Right lobe of liver (tissue), 6 donors: ENCODE results near the gene FCGR2B. TPM values are rescaled to one million over a fixed set of nuclear protein-coding genes. Genes with fewer than 3 reads are reported as not detected.
"Not testable (repeated sequence)": the region's sequence is repeated elsewhere in the genome, so short reads cannot be mapped to it uniquely, and the experiment has no call there.

ENCODE experiments used
- ATAC-seq, 4 donors: fragments of 200-7000 bp; cut with Tn5 transposase; one replicate each; pipeline ENCODE4 v1.9.1; 2020; ENCODE audit warnings: mild to moderate bottlenecking in 4 of 4, moderate library complexity in 4 of 4
- DNase-seq, 3 donors: peaks; one replicate each; pipeline ENCODE4 v3.0.0-alpha.2; 2020
- H3K27ac ChIP-seq, 3 donors: fragments of 200-600 bp; one replicate each; pipeline ENCODE4 v1.8.0; 2022
- H3K27me3 ChIP-seq, 2 donors: fragments of 200-600 bp; one replicate each; pipeline ENCODE4 v1.8.0; 2022
- H3K36me3 ChIP-seq, 4 donors: fragments of 200-600 bp; sonication (generic) in 1 of 4; one replicate each; pipeline versions ENCODE4 v1.5.1 to v1.8.0; 2017 to 2022; ENCODE audit warnings: control low read depth in 1 of 4
- H3K4me1 ChIP-seq, 4 donors: fragments of 200-600 bp; sonication (generic) in 1 of 4; one replicate each; pipeline versions ENCODE4 v1.5.1 to v1.8.0; 2017 to 2022; ENCODE audit warnings: control low read depth in 1 of 4
- H3K4me3 ChIP-seq, 3 donors: fragments of 200-600 bp; one replicate each; pipeline ENCODE4 v1.8.0; 2022
- H3K9me3 ChIP-seq, 4 donors: fragments of 200-600 bp; sonication (generic) in 1 of 4; one replicate each; pipeline versions ENCODE4 v1.5.1 to v1.8.0; 2017 to 2022; ENCODE audit warnings: control low read depth in 1 of 4
- WGBS: methylation state at CpG from one replicate; pipeline ENCODE4 v1.1.6; 2018; ENCODE audit warnings: low coverage, low lambda C conversion rate; ENCODE audit not compliant: insufficient coverage; ENCODE audit errors: missing lambda C conversion rate; 5-methylcytosine and 5-hydroxymethylcytosine counted together
- intact Hi-C, 2 donors: fragments of 100-400 bp; cut with DNase I; formaldehyde crosslinking; loops; one replicate each; pipeline versions ENCODE4 v1.11.2 to v1.14.1; 2022
- long read RNA-seq: library from polyadenylated mRNA; unstranded; transcript quantifications from one replicate; pipeline ENCODE4 v2.0.0, GENCODE V29; 2019
- total RNA-seq, 6 experiments: library from RNA; depleted of rRNA in 2 of 6; stranded (reverse); fragments of >200 nt in 2 of 6; fragmentation: NEBNext Ultra II Directional in 3 of 6; extraction: Animal tissue kit (Norgen Biotek cat#: 25700) in 3 of 6; gene quantifications; one replicate each; pipeline versions ENCODE4 v1.1.0 to v1.2.4, GENCODE V29; 2016 to 2023
- donor health status: DM: no; HTN: yes; CAD: no.
- donor health status: DM: no; HTN: no; CAD: no.
- donor health status: DM: no; HTN: no; CAD: no.
- donor health status: DM: no; HTN: yes; CAD: no.
- donor health status: DM: no; HTN: yes; CAD: no.

Gene FCGR2B
- total RNA-seq = 10 to 100 TPM; 15.5 to 30.9 (median 25.0) TPM
- long read RNA-seq, partial matches to known transcripts = 1 of 6 reads
- long read RNA-seq, other reads (novel, unspliced or antisense) = 2 of 6 reads

- H3K4me3 ChIP-seq, DNase-seq, H3K27me3 ChIP-seq, H3K4me1 ChIP-seq, H3K9me3 ChIP-seq, intact Hi-C loops, H3K36me3 ChIP-seq, H3K27ac ChIP-seq: not testable (repeated sequence)
- ATAC-seq = peak; percentile 16 to 62 (median 33)
- no CpG with 5 or more reads among the region's 4 CpGs for WGBS
These were observed at the start of gene FCGR2B for GRCh38 chr1:161662684-161663339. FCGR2B (plus strand) TSS chr1:161663143; CDS start chr1:161663242, 99 bp downstream.

GRCh38 chr1:161616417-161616816 lies 46.5 kb upstream of the FCGR2B start:
- H3K27me3 ChIP-seq, H3K4me3 ChIP-seq, ATAC-seq, H3K9me3 ChIP-seq, DNase-seq, intact Hi-C loops, H3K36me3 ChIP-seq, H3K27ac ChIP-seq, H3K4me1 ChIP-seq: not testable (repeated sequence)
- 77% methylated on average over 8 of the region's 30 CpGs for WGBS

DNA sequence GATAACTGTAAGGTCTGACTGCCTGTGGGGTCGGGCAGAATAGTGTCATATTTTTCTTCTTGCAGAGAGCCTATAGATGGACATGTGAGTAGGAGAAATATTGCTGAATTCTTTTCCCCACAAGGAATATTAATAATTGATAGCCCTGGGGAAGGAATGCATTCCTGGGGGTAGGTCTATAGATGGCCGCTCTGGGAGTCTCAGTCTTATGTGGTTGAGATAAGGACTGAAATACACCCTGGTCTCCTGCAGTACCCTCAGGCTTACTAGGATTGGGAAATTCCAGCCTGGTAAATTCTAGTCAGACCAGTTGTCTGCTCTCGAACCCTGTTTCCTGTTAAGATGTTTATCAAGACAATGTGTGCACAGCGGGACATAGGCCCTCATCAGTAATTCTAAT lies 44.4 kb upstream of the FCGR2B start:
- intact Hi-C loops, DNase-seq, H3K36me3 ChIP-seq, H3K27ac ChIP-seq, ATAC-seq, H3K4me1 ChIP-seq, H3K4me3 ChIP-seq, H3K27me3 ChIP-seq, H3K9me3 ChIP-seq: not testable (repeated sequence)
- WGBS = 89% methylated on average over 4 of the region's 4 CpGs

DNA sequence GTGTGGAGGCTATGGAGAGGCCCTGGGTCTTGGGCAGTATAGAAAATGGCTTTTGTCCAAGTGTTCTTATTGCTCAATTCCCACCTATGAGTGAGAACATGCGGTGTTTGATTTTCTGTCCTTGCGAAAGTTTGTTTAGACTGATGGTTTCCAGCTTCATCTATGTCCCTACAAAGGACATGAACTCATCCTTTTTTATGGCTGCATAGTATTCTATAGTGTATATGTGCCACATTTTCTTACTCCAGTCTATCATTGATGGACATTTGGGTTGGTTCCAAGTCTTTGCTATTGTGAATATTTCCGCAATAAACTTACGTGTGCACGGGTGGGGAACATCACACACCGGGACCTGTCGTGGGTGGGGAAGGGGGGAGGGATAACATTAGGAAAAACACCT lies 42.5 kb upstream of the FCGR2B start:
- 84% methylated on average over 7 of the region's 7 CpGs for WGBS
- H3K4me3 ChIP-seq, H3K27ac ChIP-seq, DNase-seq, H3K4me1 ChIP-seq, H3K9me3 ChIP-seq, H3K36me3 ChIP-seq, H3K27me3 ChIP-seq, ATAC-seq, intact Hi-C loops: not testable (repeated sequence)

DNA sequence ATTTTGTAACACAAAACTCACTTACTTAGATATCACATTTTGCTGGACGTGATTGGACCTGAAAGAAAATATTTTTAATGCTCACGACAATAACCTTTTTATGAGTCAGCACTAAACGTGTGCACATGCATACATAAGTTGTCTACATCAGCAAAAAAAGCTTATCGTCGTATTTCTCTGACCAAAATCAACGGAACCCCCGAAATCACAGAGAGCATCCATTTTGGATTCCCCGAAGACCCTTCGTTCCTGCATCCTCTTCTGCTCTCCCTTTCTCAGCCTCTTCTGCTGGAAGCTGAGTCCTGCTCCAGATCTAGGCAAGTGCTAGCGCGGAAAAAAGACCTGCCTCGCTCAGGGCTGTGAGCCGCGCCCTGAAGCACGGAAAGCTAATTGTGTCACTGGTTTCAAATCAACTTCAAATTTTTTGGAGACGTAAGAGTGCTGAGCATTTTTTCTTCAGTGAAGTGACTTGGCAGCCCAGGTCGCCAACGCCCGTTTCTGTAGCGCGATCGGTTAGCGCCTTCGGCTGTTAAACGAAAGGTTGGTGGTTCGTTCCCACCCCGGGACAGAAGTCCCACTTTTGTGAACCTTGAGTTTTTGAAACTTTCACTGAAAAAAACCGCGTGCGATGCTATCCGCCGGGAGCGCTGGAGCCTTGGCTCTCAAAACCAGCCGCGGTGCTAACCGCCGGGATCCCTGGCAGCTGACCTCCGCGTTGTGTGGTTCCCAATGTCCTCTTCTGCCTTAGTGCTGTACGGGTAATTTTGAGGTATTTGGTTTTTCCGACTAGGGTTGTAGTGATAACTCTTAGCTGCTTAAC lies 41.6 kb upstream of the FCGR2B start:
- H3K36me3 ChIP-seq, H3K27me3 ChIP-seq, intact Hi-C loops, H3K4me1 ChIP-seq, H3K9me3 ChIP-seq: not testable (repeated sequence)
- H3K27ac ChIP-seq = peak overlapping the region in 2 of 3 donors; percentile 4 to 33
- 4% methylated on average over 30 of the region's 41 CpGs for WGBS
- DNase-seq (peak in 1 of 3 donors; percentile 38), ATAC-seq (peak in 3 of 4 donors; percentile 37 to 59 (median 51))
- peak overlapping the region in 2 of 3 donors; percentile 9 to 19 for H3K4me3 ChIP-seq

- peak; percentile 16 to 38 (median 24) for ATAC-seq
These were observed 40.9 kb upstream of the FCGR2B start for GRCh38 chr1:161622054-161622453.

DNA sequence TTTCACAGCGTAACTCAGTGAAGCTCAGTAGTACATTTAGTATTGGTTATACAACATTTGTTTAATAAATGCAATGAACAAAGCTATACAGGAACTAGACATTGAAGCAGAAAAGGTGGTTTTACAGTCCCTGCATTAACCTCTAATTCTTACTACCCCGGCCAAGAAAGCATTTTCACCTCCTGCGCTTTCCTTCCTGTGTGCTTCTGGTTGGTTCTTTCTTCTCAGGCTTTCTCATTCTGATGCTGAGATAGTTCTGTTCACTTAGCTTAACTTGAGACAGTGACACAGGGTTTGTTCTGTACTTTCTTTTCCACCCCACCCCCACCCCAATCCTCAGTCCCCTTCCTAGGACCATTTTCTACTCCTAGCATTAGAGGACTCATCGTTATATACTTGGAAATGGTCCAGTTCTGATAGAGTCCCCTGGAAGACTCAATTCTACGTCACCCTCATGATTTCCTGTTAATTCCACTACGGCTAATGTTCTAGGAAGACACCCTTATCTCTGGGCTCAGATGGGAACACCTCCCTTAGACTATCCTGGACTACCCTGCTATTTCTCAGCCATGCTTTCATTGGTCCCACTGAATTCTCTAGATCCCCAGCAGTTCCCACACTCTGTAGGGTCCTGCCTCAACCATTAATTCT lies 39.4 kb upstream of the FCGR2B start:
- H3K4me3 ChIP-seq, H3K27me3 ChIP-seq, H3K9me3 ChIP-seq, H3K4me1 ChIP-seq, DNase-seq, intact Hi-C loops, H3K27ac ChIP-seq, H3K36me3 ChIP-seq: not testable (repeated sequence)
- ATAC-seq = peak; percentile 26 to 57 (median 34)
- 52% methylated on average over 4 of the region's 6 CpGs for WGBS

More at GRCh38 chr1:161622054-161622453, 40.9 kb upstream of the FCGR2B start:
- H3K9me3 ChIP-seq, intact Hi-C loops, H3K27me3 ChIP-seq, DNase-seq, H3K36me3 ChIP-seq, H3K4me1 ChIP-seq: not testable (repeated sequence)
- WGBS = 41% methylated on average over 5 of the region's 8 CpGs
- Histone ChIP-seq H3K27ac (peak overlapping the region in 2 of 3 donors; percentile 4 to 33), H3K4me3 (peak overlapping the region in 1 of 3 donors; percentile 19)

DNA sequence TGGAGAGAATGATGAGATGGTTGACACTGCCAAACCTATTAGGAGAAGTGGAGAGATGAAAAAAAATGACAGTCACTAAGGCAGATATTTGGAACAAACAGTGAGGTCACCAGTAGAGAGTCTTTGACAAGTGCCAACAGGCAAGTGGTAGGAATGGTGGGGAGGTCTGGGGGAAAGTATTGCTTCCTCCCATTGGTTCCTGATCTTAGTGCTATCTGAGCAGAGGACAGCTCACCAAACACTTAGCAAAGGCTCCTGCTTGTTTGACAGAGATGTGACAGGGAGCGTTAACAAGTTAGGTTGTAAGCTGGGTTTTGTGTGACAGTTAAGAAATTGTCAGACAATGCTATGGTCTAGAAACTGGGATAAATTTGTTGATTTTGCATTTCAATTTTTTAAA lies 38.3 kb upstream of the FCGR2B start:
- whole genome bisulfite sequencing = no CpG with 5 or more reads among the region's 1 CpG
- H3K4me1 ChIP-seq, H3K4me3 ChIP-seq, ATAC-seq, H3K36me3 ChIP-seq, DNase-seq, H3K9me3 ChIP-seq, H3K27me3 ChIP-seq, intact Hi-C loops, H3K27ac ChIP-seq: not testable (repeated sequence)

DNA sequence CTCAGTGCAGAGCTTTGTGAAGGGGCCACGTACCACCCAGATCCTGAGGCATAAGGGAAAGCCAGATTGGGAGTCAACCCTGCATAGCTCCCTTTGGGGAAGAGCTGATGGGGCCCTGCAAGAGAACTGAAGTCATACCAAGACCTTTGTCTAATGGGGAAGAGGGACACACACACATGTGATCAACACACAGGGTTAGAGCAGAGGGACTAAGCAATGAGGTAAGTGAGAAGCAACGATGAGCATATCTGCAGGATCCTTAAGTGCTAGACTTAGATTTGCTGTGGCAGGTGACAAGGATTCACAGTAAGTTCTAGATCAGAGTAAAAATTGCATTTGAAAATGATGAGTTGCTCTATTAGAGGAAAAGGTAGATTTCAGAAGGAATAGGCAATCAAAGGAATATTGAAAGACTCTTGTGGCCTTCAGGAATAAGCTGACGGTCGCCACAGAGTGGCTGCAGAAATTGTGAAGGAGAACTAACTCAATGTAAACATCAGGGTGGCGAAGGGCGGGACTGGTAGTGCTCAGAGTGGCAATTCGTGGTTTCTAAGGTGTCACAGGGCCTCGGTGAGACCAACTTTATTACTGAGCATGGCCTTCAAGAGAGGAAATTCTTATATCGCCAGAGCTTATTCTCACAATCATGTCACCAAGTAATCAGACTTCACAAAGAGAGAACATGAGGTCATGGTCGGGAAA lies 36.3 kb upstream of the FCGR2B start:
- intact Hi-C loops, H3K4me3 ChIP-seq, H3K27me3 ChIP-seq, H3K9me3 ChIP-seq, H3K4me1 ChIP-seq, DNase-seq, H3K36me3 ChIP-seq, H3K27ac ChIP-seq: not testable (repeated sequence)
- 64% methylated on average over 9 of the region's 10 CpGs for WGBS
- ATAC-seq = peak in 1 of 4 donors; percentile 16

DNA sequence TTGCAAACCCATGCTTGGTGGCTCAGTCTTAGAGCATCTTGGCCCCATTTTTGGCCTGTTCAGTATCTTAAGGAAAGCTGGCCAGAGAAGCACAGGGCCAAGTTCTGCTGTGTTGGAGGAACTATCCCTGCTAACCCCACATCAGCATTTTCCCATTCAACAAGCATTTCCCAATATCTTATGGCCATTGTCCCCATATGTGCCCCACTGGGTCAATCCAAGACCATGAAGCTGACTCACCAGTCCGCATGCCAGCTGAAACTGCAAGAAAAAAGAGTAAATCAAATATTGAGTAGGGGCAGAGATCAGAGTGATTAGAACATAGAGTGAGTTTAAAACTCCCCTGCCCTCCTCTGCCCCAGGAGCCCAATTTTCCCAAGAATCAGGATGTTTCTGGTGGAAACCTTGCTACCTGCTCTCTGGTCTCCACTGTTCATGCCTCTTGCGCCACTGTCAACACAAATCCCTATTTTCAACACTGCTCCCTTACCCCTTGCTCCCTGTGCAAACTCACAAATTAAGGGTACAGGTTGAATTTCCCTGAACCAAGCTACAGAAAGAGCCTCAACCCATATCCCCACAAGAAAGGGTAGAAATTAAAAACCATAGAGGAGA lies 32.7 kb upstream of the FCGR2B start:
- WGBS = 50% methylated on average over 1 of the region's 2 CpGs
- DNase-seq, H3K27ac ChIP-seq, intact Hi-C loops, H3K4me3 ChIP-seq, H3K4me1 ChIP-seq, H3K9me3 ChIP-seq, H3K27me3 ChIP-seq, H3K36me3 ChIP-seq: not testable (repeated sequence)
- ATAC-seq = peak; percentile 71 to 82 (median 74)
